GM19452 (cell line): ENCODE results near the gene CCDC33.

ENCODE experiments used
- ATAC-seq: cut with Tn5 transposase; IDR thresholded peaks from one replicate; pipeline ENCODE4 v1.9.1; 2021; ENCODE audit not compliant: unreplicated experiment

The CCDC33 gene

GRCh38 chr15:74281147-74282133, 45.3 kb downstream of the CCDC33 start:
- no peak for ATAC-seq

- no peak for ATAC-seq
These were observed 47.2 kb downstream of the CCDC33 start for GRCh38 chr15:74283368-74283767.

- ATAC-seq, result no peak
These were observed 53.5 kb downstream of the CCDC33 start for GRCh38 chr15:74289671-74290070.

GRCh38 chr15:74290645-74291044, 54.5 kb downstream of the CCDC33 start:
- ATAC-seq, result no peak

- ATAC-seq, result no peak
These were observed 55.3 kb downstream of the CCDC33 start for GRCh38 chr15:74291101-74292071.

- no peak for ATAC-seq
These were observed 57.1 kb downstream of the CCDC33 start for GRCh38 chr15:74293021-74293810.

GRCh38 chr15:74294010-74294409, 57.9 kb downstream of the CCDC33 start:
- ATAC-seq, result no peak

GRCh38 chr15:74295800-74296199, 59.7 kb downstream of the CCDC33 start:
- no peak for ATAC-seq

GRCh38 chr15:74297887-74298286, 61.8 kb downstream of the CCDC33 start:
- ATAC-seq, result no peak

GRCh38 chr15:74300057-74300795, 64.1 kb downstream of the CCDC33 start:
- no peak for ATAC-seq

GRCh38 chr15:74301583-74302361, 65.6 kb downstream of the CCDC33 start:
- no peak for ATAC-seq

- ATAC-seq, result no peak
These were observed 66.8 kb downstream of the CCDC33 start for GRCh38 chr15:74302821-74303359.

GRCh38 chr15:74303741-74304309, 67.7 kb downstream of the CCDC33 start:
- no peak for ATAC-seq

GRCh38 chr15:74304431-74304830, 68.3 kb downstream of the CCDC33 start:
- no peak for ATAC-seq

- no peak for ATAC-seq
These were observed 69.6 kb downstream of the CCDC33 start for GRCh38 chr15:74305687-74306086.

- no peak for ATAC-seq
These were observed 70.7 kb downstream of the CCDC33 start for GRCh38 chr15:74306781-74307217.

- ATAC-seq, result no peak
These were observed 72.0 kb downstream of the CCDC33 start for GRCh38 chr15:74307827-74308811.
